Adipose tissue (tissue), 3 donors: Measurements from ENCODE around the gene ENPEP. TPM values are rescaled to one million over a fixed set of nuclear protein-coding genes. Genes with fewer than 3 reads are reported as not detected.
"Not testable (repeated sequence)": the region's sequence is repeated elsewhere in the genome, so short reads cannot be mapped to it uniquely, and the experiment has no call there.

ENCODE experiments used
- H3K27ac ChIP-seq: one replicate; pipeline ENCODE4 v1.5.1; 2013; ENCODE audit warnings: low read depth, low read length
- WGBS, 3 donors: extraction: QIAGEN DNeasy Blood & Tissue Kit; methylation state at CpG; one replicate each; pipeline ENCODE4 v1.1.7; 2013; 5-methylcytosine and 5-hydroxymethylcytosine counted together
- polyA plus RNA-seq, 3 donors: library from polyadenylated mRNA; stranded (reverse); fragments of 200-250 nt; gene quantifications; one replicate each; pipeline ENCODE4 v1.2.3, GENCODE V29; 2013
- donor health status: healthy with polysubstance abuse.
- donor health status: Bipolar disorder and iron deficiency.
- donor health status: healthy.

ENPEP gene
- polyA plus RNA-seq, 3 donors: 1.4 to 17.8 (median 5.1) TPM

- WGBS, 3 donors: 53 to 70% (median 64%) methylated on average over 8 of the region's 8 CpGs
- no peak overlapping the region for H3K27ac ChIP-seq
These were observed 4.1 kb downstream of the ENPEP start for GRCh38 chr4:110480031-110480549.

- H3K27ac ChIP-seq: no peak overlapping the region
- WGBS, 3 donors: 57 to 81% (median 71%) methylated on average over 6 of the region's 6 CpGs
These were observed 4.9 kb downstream of the ENPEP start for GRCh38 chr4:110480746-110481271.

- 67 to 77% (median 74%) methylated on average over 5 of the region's 5 CpGs for WGBS, 3 donors
- no peak overlapping the region for H3K27ac ChIP-seq
These were observed 7.6 kb downstream of the ENPEP start for GRCh38 chr4:110483516-110483915.

GRCh38 chr4:110484029-110484428 lies 8.1 kb downstream of the ENPEP start:
- H3K27ac ChIP-seq: no peak overlapping the region
- WGBS, 3 donors: 54 to 69% (median 62%) methylated on average over 2 of the region's 2 CpGs

- WGBS, 3 donors: 51 to 79% (median 58%) methylated on average over 5 of the region's 5 CpGs
- H3K27ac ChIP-seq: no peak overlapping the region
These were observed 8.8 kb downstream of the ENPEP start for GRCh38 chr4:110484767-110485166.

- 29 to 44% (median 40%) methylated on average over 1 of the region's 1 CpG for WGBS, 3 donors
These were observed 9.5 kb downstream of the ENPEP start for GRCh38 chr4:110485452-110485851.

GRCh38 chr4:110486256-110486655 lies 10.3 kb downstream of the ENPEP start:
- 46 to 57% (median 55%) methylated on average over 4 of the region's 4 CpGs for WGBS, 3 donors
- no peak overlapping the region for H3K27ac ChIP-seq

More at GRCh38 chr4:110485452-110485851, 9.5 kb downstream of the ENPEP start:
- H3K27ac ChIP-seq: no peak overlapping the region

GRCh38 chr4:110486850-110487249 lies 10.9 kb downstream of the ENPEP start:
- not testable (repeated sequence) for H3K27ac ChIP-seq

GRCh38 chr4:110487873-110488272 lies 11.9 kb downstream of the ENPEP start:
- H3K27ac ChIP-seq: no peak overlapping the region

More at GRCh38 chr4:110486850-110487249, 10.9 kb downstream of the ENPEP start:
- WGBS, 3 donors: 69 to 81% (median 80%) methylated on average over 4 of the region's 4 CpGs

GRCh38 chr4:110489901-110490508 lies 14.1 kb downstream of the ENPEP start:
- H3K27ac ChIP-seq: no peak overlapping the region
- WGBS, 3 donors: 78 to 81% (median 80%) methylated on average over 6 of the region's 6 CpGs

- 45 to 78% (median 46%) methylated on average over 5 of the region's 5 CpGs for WGBS, 3 donors
- H3K27ac ChIP-seq: no peak overlapping the region
These were observed 16.6 kb downstream of the ENPEP start for GRCh38 chr4:110492522-110492921.

- no peak overlapping the region for H3K27ac ChIP-seq
- WGBS, 3 donors: 40 to 52% (median 42%) methylated on average over 1 of the region's 1 CpG
These were observed 17.6 kb downstream of the ENPEP start for GRCh38 chr4:110493520-110493919.

GRCh38 chr4:110498420-110498819 lies 22.5 kb downstream of the ENPEP start:
- H3K27ac ChIP-seq: no peak overlapping the region
- 92 to 95% (median 95%) methylated on average over 5 of the region's 5 CpGs for WGBS, 3 donors

- WGBS, 3 donors: 58 to 79% (median 66%) methylated on average over 4 of the region's 4 CpGs
- H3K27ac ChIP-seq: no peak overlapping the region
These were observed 23.2 kb downstream of the ENPEP start for GRCh38 chr4:110499126-110499525.

GRCh38 chr4:110501826-110502225 lies 25.9 kb downstream of the ENPEP start:
- H3K27ac ChIP-seq: no peak overlapping the region

- no peak overlapping the region for H3K27ac ChIP-seq
- WGBS, 3 donors: 20 to 49% (median 44%) methylated on average over 5 of the region's 5 CpGs
These were observed 27.5 kb downstream of the ENPEP start for GRCh38 chr4:110503270-110504083.

- 50 to 82% (median 70%) methylated on average over 2 of the region's 2 CpGs for WGBS, 3 donors
- no peak overlapping the region for H3K27ac ChIP-seq
These were observed 28.1 kb downstream of the ENPEP start for GRCh38 chr4:110504084-110504435.

- WGBS, 3 donors: 80 to 87% (median 86%) methylated on average over 2 of the region's 2 CpGs
- no peak overlapping the region for H3K27ac ChIP-seq
These were observed 29.5 kb downstream of the ENPEP start for GRCh38 chr4:110505440-110505839.

- H3K27ac ChIP-seq: no peak overlapping the region
- WGBS, 3 donors: 82 to 85% (median 84%) methylated on average over 4 of the region's 4 CpGs
These were observed 33.1 kb downstream of the ENPEP start for GRCh38 chr4:110508827-110509710.
